Left forelimb (tissue), 1 donor: ENCODE results near the gene HYDIN.
"Not testable (repeated sequence)": the region's sequence is repeated elsewhere in the genome, so short reads cannot be mapped to it uniquely, and the experiment has no call there.

Experiments
- DNase-seq: peaks from one replicate; pipeline ENCODE4 v3.0.0-alpha.2; 2018; ENCODE audit warnings: low spot score

HYDIN gene

DNA sequence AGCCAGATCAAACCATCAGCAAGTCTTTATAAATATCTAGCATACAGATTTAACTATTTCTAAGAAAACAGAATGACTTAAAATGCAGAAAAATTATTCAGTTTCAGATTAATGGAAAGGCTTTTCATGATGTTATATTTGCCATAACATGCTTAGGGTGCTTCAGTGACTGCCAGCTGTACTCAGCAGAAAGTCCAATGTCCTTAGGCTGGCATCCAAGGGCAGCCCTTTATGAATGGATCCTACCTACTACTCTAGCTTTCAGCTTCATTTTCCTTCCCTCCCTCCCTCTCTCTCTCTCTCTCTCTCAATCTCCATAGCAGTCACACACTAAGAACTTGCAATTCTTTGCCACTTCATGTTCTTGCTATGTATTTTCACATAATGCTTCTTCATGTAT, 124.6 kb downstream of the HYDIN start:
- not testable (repeated sequence) for DNase-seq

DNA sequence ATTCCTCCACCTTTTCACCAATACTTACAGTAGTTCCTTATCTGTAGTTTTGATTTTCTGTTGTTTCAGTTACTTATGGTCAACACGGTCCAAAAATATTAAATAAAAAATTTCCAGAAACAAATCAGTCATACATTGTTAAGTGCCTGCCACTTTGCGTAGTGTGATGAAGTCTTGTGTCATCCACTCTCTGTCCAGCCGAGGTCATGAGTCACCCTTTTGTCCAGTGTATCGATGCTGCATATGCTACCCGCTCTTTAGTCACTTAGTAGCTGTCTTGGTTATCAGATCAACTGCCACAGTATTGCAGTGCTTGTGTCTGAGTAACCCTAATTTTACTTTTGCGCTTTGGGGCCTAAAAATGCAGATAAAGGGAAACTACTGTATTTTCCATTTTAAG, 146.9 kb downstream of the HYDIN start:
- DNase-seq = not testable (repeated sequence)

DNA sequence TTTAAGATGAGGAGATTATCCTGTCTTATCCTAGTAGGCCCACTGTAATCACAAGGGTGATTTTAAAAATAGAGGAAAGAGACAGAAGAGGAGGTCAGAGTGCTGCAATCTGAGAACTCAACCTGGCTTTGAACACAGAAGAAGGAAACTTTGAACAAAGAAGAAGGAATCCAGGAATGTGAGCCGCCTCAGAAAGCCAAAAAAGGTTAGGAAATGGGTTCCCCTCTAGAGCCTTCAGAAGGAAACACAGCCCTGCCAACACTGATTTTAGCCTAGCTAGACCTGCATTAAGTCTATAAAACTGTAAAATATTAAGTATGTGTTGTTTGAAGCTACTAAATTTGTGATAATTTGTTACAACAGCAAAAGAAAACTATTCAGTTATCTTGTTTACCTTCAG, 149.7 kb downstream of the HYDIN start:
- DNase-seq = not testable (repeated sequence)

DNA sequence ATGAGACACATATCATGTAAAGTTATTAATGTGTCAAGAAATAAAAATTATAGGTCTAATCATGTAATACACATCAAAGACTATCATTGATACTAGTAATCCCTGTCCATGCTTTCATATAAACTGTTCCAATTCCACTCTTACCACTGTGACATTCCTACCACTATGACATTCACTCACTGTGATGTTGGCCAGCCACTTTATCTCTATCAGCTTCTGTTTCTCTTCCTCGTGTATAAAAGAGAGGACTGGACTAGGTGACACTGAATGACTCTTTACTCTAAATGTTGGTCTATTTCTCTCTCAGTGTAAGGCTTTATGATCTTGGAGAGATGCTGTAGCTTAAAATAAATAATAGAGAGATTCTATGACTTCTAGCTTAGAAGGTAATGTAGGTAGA, 150.3 kb downstream of the HYDIN start:
- DNase-seq = not testable (repeated sequence)

DNA sequence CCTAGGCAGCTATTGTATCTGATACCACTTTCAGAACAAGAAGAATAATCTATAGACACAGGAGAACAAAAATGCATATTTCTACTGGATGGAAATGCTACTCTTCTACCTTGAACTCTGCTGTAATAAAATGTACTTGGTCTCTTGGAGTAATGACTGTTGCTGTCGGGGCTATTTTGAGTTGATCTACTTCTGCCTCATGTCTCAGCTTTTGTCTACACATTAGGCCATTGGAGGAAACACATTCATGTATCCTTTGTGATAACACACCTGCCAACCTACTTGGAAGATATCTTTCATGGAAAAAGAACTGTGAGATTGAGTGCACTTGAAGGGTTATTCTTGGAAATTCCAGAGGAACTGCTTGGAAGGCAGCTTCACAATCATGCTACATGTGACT, 159.9 kb downstream of the HYDIN start:
- DNase-seq = not testable (repeated sequence)

DNA sequence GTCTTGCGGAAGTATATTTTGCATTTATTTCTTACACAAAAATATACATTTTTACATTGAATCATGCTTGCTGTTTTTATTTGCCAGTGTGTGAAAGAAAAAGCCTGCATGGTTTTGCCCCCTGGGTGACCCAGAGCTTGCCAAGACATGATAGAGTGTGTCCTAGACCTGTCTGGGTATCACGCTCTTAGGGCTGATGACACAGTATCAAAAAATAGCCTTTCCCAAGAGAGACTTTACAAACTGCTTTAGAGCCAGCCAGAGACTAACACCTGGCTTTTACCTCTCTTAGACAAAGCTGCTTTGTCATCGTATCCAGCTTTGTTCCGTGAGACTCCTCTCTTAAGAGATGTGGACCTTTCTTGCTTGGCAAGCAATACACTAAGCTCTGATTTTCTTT, 160.7 kb downstream of the HYDIN start:
- DNase-seq = not testable (repeated sequence)

DNA sequence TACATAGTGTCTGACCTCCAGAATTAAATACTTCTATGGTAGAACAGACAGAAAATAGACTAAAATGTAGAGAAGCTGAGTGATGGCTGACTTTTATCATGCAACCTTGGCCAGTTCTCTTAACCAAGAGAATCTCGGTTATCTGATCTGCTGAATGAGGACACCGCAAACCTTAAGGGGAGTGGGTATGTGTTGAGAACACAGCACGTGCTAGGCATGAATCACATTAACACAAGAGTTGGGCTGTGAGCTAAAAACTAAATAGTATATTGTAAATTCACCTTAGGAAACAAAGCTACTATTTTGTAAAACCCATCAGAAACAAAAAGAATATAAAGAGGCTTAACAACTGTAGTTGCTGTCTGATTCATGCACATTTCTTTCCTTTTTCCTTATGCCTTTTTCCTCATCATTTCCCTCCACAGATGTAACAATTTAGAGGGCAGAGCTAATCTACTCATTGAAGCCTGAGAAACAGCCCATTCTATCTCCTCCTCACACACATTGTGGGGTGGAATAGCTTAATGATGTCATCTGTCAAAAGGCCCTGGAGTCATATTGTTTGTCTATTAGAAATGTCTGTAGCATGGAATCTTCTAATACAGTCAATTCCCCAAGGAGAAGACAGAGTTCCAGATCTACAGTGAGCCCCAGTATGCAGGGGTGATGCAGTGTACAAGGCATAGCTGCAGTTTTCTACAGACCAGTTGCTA, 176.5 kb downstream of the HYDIN start:
- not testable (repeated sequence) for DNase-seq

DNA sequence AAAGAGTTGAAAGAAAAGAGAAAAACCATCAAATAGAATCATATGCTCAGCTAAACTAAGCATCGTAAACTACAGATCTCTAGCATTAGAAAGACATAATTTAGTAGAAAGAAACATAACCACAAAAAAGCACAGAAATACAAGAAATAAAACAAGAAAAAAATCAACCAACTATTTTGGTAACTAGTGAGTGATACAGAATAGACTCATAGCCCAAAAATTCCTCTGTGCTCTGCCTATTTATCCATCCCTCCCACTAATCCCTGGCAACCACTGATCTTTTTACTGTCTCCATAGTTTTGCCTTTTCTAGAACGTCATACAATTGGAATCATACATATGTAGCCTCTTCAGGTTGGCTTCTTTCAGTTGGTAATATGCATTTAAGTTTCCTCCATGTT, 180.2 kb downstream of the HYDIN start:
- DNase-seq = not testable (repeated sequence)

DNA sequence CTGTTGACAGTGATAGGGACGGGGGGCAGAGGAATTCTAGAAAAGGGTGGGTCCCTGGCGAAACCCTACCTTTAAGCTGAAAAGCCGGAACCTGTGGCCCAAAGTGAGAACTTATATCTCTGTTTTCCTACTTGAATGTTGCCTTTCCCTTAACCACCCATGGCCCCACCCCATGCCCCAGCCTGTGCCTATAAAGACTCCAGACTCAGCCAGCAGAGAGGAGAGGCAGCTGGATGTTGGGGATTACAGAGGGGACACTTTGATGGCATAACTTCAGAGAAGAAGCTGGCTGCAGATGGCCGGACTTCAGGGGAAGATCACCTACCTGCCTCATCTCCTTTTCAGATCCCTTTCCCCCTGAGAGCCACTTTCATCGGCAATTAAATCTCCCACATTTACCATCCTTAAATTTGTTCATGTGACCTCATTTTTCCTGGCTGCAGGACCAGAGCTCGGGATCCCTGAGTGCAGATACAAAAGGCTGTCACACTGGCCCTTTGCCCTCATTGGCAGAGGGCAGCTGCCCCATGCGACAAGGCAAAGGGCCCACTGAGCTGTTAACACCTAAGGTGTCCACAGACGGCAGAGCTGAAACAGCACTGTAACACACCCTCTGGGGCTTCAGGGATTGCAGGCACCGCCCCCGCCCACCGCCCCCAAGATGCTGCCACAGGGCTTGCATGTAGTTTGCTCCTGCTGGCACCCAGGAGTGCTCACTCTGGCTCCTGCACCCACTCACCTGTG, 191.0 kb downstream of the HYDIN start:
- DNase-seq = not testable (repeated sequence)

DNA sequence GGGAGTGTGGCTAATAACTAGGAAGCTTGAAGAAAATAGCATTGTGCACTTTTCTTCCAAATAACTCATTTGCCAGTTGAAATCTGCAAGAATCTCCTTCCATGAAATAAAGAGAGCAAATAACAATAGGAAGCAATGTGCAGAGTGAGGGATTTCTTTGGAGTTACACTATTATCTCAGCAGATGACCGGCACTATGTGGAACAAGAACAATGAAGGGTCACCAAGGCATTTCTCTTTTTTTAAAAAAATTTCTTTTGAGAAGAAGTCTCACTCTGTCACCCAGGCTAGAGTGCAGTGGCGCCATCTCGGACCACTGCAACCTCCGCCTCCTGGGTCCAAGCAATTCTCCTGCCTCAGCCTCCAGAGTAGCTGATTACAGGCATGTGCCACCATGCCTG, 192.1 kb downstream of the HYDIN start:
- DNase-seq = not testable (repeated sequence)

DNA sequence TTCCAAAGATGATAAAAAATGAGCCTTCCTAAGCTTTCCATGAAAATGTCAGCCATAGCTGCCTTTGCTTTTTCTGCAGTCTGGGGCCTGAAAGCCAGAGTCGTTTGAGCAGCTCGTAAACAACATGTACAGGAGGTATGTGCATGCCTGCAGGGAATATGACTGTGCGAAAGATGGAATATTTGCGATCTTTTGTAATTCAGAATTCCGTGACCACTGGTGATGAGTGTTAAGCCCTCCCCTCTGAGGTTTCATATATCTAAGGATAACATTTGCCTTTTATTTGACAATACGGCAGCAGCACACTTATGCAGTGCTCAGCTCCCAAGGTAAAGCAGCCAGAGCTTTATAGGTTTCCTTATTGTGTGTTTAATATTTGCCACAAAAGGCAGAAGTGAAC, 192.5 kb downstream of the HYDIN start:
- not testable (repeated sequence) for DNase-seq

DNA sequence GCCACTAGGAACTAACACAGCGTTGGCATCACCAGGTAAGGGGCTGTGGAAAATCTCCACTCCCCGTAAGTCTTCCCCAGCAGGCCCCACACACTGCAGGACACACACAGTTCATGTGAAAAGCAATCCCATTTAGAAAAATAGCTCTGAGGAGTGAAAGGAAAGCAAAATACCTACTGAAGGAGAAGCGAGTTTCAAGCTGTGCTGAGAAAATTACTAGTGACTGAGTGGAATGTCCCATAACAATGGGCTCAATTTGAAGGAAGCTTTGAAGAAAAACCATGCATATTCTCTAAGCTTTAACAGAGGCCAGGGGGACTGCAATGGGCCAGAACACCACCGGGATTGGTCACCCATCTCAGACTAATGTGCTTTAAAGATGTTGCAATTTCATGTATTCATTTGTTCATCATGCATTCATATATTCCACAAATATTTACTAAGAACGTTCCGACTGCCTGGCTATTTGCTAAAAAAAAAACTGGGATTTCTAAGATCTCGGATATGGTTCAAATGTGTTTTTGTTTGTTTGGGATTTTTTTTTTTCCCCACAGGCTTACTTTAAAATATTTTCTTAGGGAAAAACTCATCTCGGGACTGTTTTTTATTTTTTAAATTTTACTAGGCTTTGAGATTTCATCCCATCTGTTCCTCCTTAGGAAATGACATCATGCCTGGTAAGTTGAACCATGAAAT, 202.3 kb downstream of the HYDIN start:
- DNase-seq = not testable (repeated sequence)

DNA sequence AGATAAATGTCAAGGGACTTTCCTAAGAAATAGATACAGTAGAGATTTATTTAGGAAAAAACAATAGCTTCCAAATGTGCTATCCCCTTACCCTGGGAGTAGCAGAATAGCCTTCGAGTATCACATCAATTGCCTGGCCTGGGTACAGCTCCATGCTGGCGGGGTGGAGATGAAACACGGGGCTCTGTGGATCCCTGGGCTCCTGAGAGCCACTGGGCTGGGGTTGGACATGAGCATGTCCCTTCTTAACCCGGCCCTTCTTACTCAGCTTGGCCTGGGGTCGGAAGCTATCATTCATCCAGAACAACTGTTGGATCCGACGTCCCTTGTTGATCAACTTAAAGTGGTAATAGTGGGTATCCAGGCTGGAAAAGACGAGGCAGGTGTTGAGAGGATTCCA, 203.0 kb downstream of the HYDIN start:
- not testable (repeated sequence) for DNase-seq

DNA sequence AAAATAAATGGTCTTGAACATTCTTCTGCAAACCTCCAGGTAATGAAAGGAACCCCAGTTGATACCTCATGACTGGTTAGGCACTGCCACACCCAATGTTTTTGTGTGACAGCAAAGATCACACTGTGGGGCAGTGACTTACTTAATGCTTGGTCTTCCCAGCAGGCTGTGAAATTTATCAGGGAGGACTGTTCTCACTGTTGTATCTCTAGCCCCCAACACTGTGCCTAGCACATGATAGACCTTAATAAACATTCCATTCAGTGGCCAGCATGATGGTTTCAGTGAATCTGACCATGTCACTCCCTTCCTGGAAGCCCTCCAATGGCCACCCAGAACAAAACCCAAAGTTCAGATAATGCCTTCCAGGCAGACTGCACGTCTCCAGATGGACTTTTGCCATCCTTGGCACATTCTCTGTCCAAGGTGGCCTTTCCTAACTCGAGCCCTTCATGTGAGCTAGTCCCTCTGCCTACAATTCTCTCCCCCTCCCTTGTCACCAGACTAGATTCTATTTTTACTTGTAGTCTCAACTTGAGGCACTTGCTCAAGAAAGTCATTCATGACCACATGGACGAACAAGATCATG, 206.6 kb downstream of the HYDIN start:
- DNase-seq = not testable (repeated sequence)

DNA sequence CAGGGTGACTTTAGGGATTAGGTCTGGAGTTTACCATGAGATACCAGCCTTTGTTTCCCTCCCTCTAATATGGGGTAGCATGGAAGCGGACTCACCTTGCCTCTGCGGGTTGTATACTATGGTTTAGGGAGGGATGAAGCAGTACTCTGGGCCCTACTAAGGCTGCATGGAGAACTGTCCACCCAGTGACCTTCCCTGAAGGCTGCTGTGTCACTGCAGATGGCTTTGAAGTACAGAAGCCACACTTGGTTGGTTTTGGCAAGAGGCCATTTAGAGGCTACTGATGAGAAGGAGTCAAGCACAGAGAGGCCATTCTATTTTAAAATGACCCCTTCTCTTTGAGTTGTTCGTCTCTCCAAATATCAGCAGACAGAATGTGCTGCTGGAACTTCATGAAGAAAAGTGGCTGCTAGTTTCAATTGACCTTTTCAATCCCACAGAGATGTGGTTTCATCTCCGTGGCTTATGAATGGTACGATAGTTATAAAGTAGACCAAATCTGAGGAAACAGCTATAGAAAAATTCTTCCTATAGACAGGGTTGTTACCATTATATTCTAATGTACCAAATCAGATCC, 208.5 kb downstream of the HYDIN start:
- not testable (repeated sequence) for DNase-seq

DNA sequence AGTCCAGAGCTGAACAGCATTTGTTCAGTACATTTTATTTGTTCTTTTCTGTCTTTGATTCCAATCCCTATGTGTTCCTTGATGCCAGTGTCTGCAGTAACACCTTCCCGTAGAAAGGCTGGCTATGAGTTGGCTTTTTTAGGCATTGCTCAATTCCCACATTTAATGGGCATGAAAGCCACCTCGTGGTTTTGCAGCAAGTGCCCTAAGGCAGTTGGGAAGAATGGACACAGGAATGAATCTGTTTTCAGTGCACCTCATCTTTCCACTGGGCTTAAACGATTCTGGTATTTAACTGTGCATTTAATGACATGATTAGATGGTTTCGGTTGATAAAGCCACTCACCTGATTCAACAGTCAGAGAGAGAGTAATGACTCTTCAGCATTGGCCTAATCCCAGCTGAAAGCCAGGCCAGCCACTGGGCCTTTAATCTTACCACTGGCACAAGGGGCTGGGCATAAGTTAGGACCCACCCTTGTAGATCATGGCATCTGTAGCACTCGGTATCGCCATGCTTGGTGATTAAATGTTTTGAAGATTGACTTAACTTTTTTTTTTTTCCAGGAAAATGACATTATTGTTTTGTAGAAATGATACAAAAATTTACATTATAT, 211.3 kb downstream of the HYDIN start:
- DNase-seq = not testable (repeated sequence)

DNA sequence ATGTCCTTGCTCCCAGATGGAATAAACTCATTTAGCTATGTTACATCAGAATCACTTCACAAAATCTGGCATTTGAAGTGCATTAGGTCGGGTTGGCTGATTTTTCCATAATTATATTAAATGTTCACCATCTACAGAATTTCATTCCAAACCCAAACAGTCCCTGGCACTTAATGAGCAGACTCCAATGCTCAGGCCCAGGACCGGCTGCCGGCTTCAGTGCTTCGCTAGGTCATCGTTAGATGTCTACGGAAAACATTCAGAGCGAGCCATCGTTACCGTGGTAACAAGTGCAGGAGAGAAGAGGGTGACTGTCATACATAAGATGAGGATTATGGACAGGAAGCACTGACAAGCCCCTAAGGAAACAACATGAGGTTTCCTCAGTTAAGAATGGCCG, 215.1 kb downstream of the HYDIN start:
- not testable (repeated sequence) for DNase-seq

DNA sequence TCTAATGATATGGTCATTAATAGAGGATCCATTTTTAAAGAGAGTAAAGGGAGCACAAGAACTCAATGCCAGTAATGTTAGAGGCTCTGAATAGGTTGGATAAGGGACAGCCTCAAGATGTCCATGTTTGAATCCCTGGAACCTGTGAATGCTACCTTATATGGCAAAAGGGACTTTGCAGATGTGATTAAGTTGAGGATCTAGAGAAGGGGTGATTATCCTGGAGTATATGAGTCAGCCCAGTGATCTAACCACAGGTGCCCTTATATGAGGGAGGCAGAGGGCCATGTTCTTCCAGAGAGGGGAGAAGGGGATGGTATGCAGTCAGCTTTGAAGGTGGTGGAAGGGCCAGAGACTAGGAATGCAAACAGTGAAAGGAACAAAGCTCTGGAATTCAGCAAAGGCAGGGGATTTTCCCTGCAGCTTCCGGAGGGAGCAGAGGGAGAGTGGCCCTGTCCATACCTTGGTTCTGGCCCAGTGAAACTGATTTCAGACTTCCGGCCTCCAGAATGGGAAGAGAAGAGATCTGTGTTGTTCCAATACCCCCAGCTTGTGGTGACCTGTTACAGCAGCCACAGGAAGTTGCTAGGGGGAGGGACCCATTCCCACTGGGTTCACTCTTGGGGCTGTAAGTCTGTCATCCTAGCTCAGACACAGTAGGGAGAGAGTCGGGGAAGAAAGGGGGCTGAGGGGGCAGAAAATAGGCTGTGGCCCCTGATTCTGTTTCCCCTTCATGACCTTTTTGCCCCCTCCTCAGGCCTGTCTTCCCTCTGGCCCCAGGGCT, 220.9 kb downstream of the HYDIN start:
- DNase-seq = not testable (repeated sequence)

DNA sequence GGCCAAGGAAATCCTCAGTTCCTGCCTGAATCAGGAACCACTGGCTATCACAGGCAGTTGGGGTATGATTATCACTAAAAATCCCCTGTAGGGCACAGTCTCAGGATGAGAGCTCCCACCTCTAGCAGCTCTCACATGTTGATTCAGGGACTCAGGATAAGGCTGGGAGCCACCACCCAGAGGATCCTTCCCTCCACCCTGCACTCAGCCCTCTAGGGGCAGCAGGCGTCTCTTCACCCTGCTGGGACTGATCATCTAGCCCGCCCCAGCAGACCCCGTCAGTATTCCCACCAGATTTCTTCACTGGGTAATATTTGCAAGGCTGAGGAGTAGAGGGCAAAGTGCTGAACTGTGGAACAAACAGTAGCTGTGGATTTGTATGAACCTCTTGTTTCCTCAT, 224.0 kb downstream of the HYDIN start:
- not testable (repeated sequence) for DNase-seq

DNA sequence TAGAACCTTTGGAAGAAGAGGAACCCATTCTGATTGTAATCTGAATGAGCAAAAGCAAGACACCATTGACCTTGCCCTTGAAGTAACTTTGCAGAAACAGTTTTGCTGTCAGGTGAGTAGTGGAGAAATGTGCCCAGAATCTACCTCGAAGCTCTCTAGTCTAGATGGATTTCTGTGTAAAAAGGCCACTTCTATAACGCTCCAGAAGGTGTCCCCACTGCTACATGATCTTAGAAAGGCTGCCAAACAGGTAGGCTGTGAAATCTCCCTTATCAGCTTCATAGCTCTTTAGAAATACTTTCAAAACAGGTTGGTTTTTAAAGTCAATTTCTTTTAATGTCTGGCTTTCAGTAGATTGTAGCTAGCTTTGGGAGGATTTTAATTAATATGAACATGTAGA, 230.8 kb downstream of the HYDIN start:
- not testable (repeated sequence) for DNase-seq

DNA sequence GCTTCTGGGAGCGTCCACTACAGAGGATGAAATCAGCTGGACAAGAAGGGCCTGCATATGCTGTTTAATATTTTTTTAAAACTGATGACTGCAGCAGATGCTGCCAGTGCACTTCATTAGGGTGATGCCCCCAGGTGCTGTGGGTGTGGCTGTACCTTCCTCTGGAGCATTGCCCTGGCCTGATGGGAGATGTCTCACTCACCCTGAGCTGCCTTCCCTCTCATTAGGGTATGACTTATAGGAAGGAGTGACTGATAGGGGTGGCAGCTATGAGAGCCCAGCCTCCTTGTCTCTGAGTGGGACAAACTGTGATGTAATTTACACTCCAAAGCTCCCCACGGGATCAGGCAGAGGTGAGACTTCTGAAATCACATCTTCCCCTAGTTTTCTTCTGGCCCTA, 234.7 kb downstream of the HYDIN start:
- DNase-seq = not testable (repeated sequence)
